ENCODE measurements around the gene RNF212B.
"Not testable (repeated sequence)": the region's sequence is repeated elsewhere in the genome, so short reads cannot be mapped to it uniquely, and the experiment has no call there.

The RNF212B gene, protein sequence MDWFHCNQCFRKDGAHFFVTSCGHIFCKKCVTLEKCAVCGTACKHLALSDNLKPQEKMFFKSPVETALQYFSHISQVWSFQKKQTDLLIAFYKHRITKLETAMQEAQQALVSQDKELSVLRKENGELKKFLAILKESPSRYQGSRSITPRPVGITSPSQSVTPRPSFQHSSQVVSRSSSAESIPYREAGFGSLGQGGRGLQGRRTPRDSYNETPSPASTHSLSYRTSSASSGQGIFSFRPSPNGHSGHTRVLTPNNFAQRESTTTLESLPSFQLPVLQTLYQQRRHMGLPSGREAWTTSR

DNA sequence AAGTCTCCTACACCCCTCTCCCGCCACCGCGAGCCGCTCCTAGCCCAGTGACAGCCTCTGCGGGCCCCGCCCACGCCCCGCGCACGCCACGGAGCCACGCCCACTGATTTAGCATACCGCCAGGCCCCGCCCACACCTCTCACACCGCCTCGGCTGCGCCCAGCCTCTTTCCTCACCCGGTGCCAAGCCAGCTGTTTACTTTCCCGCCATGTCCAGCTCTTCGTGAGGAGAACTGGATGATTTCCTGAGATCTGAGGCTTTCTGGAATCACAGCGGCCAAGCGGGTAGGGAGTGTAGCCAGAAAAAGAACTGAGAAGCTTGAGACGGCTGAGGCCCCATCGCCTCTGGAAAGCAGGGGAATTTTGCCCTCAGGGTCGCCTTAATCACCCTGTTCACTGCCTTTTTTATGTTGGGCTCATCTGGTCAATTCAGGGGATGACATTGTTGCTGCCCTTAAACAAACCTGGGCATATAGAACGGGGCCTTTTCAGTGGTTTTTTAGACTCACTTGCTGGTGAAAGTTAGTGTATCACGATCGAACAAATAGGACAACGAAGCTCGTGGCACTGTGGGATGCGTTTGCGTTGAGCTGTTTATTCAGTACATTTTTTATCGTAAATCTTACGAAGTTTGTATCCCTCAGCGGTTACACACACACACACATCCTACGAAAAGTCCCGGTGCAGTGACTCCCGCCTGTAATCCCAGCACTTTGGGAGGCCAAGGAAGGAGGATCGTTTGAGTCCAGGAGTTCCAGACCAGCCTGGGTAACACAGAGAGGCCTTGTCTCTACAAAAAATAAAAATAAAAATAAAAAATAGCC is at the start of gene RNF212B:
TSS of gene RNF212B (plus strand) at position 165 of the 823 bp plus-strand sequence. CDS start 2,410 bp downstream, outside the sequence.
- peak; percentile 75 for DNase-seq

DNA sequence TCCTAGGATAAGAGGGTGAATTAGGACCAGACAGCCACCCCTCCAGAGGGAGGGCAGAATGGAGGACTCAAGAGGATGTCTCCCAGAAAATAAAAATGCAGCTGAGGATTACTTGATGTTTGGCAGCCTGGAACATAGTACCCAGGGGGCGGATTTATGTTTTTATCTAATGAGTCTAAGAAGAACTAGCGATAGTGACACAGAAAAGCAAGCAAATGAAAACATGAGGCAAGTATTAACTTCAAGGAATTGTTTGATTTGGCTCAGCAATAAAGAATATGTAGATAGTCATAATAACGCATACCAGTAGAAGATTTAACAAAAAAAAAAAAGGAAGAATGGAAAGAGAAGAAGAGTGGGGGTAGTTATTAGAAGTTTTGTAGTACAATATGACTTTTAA is 44.3 kb upstream of the RNF212B start:
- DNase-seq: no peak

DNA sequence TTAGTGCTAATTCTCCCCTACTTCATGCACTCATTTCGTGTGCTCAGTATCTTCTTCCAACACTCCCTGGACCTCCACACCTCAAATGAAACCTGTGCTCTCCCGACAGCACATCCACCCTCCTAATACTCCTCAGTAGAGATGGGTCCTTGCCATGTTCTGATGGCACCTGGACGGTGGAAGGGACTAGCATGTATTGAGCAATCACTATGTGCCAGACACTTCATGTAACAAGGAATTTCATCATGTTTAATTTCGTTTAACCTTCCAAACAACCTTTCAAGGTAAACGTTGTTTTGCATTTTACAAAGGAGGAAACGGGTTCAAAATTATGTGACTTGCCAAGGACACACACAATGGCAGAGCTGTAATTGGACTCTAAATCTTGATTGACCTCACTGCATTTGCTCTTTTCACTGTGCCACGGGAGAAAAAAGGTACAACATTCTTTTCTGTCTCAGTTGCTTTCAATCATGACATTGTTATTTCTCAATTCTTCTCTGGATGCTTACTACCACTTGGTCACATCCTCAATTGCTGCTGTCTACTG is 42.1 kb upstream of the RNF212B start:
- DNase-seq: no peak

DNA sequence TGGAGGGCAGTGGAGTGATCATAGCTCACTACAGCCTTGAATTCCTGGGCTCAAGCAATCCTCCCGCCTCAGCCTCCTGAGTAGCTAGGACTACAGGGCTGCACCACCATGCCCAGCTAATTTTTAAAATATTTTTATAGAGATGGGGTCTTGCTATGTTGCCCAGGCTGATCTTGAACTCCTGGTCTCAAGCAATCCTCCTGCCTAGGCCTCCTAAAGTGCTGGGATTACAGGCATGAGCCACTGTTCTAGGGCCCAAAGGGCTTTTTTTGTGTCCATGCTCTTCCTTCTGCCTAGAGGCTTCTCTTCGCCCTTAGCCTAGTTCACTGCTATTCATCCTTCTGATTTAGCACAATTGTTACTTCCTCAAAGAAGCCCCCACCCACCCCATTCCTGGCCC is 41.2 kb upstream of the RNF212B start:
- DNase-seq: not testable (repeated sequence)

DNA sequence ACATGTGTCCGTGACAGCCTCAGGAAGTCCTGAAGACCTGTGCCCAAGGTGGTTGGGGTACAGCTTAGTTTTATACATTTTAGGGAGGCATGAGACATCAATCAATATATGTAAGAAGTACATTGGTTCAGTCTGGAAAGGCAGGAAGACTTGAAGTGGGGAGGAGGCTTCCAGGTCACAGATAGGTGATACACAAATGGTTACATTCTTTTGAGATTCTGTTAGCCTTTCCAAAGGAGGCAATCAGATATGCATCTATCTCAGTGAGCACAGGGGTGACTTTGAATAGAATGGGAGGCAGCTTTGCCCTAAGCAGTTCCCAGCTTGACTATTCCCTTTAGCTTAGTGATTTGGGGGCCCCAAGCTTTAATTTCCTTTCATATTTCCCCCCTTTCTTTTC is 38.6 kb upstream of the RNF212B start:
- DNase-seq: not testable (repeated sequence)

DNA sequence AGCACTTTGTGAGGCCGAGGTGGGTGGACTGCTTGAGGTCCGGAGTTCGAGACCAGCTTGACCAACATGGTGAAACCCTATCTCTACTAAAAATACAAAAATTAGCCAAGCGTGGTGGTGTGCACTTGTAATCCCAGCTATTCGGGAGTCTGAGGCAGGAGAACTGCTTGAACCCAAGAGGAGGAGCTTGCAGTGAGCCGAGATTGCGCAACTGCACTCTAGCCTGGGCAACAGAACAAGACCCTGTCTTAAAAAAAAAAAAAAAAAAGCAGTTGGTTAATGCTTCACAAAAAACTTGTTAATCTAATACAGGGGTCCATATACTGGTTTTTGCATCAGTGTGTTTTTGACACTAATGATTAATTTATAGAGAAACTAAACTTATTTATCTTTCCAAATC is 35.7 kb upstream of the RNF212B start:
- DNase-seq: no peak

DNA sequence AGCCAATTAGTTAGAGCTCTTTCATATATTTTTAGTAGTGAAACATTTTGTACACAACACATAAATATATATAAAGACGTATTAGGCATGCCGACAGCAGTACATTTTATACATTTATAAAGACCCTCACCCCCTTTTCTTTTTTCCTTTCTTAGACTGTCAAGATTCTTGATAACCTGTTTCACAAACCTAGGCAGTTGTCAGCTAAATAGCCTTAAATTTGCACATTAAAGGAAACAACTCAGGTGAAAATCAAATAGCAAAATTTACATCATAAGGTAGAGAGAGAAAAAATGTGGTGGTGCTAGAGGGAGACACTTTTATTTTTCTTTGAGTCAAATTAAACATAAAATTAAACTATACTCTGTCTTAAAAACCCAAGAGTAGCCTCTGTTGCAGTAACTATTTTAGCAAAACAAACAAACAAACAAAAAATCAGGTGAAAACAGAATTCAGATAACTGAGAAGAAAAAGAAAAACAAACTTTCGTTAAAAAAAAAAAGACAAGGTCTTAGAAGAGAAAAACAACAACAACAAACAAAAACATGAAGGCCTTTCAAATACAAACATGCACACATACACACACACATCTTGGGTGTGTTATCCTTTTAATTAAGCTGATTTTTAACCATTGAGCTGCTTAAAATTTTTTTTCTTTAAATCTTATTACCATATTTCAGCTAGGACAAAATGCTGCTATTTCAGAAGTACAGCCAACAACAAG is 31.2 kb upstream of the RNF212B start:
- DNase-seq: no peak

DNA sequence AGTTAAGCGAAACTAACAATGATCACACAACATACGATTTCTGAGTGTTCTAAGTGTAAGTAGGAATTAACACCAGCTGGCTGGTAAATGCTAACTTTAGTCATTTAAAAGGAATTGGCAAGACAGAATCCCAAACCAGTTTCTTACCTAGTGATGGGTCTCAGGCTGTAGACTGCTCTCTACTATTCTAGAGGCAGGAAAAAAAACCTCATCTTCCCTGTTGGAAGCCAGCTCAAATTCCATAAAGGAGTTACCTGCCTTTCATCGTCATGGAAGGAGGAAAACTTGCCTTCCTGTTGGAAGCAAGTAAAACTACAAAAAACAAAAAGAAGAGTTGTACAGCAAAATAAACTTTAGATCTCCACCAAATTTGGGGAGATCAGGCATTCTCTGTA is 30.6 kb upstream of the RNF212B start:
- no peak for DNase-seq

DNA sequence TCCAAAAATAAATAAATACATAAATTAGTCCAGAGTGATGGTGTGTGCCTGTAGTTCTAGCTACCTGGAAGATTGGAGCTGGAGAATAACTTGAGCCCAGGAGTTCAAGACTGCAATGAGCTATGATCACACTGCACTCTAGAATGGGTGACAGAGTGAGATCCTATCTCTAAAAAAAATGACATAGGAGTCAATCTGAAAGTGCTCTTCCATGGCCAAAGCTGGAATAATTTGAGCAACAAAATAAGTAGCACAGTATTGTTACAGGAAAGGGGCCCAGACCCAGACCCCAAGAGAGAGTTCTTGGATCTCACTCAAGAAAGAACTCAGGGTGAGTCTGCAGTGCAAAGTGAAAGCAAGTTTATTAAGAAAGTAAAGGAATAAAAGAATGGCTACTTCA is 29.4 kb upstream of the RNF212B start:
- no peak for DNase-seq

DNA sequence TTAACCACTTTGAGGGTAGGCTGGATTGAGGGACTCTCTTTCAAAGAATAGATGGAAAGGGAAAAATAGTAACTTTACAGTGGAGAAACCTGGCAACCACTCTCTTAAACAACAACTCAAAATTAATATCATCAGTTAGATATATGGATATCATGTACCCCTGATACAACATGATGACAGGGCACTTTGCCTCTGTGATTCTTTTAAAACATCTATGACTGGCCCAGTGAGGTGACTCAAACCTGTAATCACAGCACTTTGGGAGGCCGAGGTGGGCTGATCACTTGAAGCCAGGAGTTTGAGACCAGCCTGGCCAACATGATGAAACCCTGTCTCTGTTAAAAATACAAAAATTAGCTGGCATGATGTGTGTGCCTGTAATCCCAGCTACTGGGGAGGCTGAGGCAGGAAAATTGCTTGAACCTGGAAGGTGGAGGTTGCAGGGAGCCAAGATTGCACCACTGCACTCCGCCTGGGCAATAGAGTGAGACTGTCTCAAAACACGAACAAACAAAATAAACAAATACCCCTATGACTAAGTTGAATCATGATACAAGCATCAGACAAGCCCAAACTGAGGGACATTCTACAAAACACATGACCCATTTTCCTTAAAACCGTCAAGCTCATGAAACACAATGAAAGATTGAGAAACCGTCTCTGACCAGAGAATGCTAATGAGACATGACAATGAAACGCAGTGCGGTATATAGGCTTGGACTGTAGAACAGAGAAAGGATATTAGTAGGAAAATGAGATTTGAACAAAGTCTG is 27.9 kb upstream of the RNF212B start:
- DNase-seq: no peak

DNA sequence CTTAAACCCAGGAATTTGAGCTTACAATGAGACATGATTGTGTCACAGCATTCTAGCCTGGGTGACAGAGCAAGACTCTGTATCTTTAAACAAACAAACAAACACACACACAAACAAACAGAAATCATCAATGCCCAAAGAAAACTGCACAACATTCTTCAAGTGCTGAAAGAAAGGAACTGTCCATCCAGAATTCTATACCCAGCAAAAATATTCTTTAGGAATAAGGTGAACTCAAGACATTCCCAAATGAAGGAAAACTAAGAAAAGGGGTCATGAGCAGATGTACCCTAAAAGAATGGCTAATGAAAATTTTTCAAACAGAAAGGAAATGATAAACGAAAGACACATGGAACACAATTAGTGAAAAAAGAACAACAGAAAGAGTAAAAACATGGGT is 22.3 kb upstream of the RNF212B start:
- DNase-seq: no peak

DNA sequence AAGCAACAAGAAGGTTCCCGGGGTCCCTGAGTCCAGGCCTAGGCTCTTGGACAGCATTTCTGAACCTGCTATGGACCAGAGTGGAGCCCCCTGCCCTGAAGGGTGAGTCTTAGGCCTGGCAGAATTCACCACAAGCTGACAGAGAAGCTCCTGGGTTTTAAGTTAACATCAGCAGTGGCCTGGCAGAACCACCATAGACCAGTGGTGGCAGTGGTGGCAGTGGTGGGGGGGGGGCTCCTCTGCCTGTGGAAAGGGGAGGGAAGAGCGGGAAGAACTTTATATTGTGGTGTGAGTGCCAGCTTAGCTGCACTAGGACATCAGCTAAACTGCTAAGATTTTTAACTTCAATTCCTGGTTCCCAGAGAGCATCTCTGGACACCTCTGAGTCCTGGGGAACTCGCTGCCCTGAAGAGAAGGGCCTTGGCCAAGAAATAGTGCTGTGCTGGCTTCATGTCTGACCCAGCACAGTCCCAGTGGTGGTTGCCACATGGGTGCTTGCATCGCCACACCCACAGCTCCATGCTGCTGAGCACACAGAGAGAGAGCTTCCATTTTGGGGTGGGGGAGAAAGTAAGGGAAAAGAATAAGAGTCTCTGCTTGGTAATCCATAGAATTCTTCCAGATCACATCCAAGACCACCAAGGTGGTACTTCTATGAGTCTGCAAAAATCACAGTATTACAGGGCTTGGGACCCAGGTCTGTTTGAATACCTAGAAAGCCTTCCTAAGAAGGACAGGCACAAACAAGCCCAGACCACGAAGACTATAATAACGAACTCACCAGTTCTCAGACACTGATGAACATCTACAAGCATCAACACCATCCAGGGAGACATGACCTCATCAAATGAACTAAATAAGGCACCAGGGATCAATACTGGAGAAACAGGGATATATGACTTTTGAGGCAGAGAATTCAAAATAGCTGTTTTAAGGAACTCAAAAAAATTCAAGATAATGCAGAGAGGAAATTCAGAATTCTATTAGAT is 20.4 kb upstream of the RNF212B start:
- DNase-seq: no peak

DNA sequence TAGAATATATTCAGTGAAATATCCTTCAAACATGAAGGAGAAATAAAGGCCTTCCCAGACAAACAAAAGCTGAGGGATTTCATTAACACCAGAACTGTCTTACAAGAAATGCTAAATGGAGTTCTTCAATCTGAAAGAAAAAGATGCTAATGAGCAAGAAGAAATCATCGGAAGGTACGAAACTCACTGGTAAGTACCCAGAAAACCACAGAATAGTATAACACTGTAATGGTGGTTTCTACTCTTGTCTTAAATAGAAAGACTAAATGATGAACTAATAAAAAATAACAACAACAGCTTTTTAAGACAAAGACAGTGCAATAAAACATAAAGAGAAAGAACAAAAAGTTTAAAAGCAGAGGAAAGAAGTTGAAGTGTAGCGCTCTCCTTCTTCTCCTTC is 18.7 kb upstream of the RNF212B start:
- DNase-seq: no peak

DNA sequence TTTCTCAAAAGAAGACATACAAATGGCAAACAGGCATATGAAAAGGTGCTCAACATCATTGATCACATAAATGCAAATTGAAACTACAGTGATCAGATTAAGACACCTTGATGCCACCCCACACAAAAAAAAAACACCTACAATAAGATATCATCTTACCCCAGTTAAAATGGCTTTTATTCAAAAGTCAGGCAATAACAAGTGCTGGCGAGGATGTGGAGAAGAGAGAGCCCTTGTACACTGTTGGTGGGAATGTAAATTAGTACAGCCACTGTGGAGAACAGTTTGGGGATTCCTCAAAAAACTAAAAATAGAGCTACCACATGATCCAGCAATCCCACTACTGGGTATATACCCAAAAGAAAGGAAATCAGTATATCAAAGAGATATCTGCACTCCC is 12.8 kb upstream of the RNF212B start:
- DNase-seq: not testable (repeated sequence)

DNA sequence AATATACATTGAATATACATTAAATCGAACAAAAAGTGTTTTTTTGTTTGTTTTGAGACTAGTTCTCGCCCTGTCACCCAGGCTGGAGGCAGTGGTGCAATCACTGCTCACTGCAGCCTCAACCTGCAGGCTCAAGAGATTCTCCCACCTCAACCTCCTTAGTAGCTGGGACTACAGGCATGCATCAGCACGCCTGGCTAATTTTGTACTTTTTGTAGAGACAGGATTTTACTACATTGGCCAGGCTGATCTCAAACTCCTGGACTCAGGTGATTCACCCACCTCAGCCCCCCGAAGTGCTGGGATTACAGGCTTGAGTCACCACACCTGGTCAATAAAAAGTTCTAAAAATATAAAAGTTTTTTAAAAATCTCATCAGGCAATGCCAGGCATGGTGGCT is 10.2 kb upstream of the RNF212B start:
- DNase-seq: no peak

DNA sequence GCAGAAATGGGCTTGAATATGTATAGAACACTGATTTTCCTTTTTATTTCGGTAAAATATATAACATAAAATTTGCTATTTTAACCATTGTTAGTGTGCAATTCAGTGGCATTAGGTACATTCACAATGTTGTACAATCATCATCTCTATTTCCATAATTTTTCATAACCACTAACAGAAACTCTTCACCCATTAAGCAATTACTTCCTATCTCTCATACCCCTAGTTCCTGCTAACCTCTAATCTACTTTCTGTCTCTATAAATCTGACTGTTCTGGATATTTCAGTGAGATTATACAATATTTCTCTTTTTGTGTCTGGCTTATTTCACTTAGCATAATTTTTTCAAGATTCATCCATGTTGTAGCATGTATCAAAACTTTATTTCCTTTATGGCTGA is 8.9 kb upstream of the RNF212B start:
- no peak for DNase-seq

DNA sequence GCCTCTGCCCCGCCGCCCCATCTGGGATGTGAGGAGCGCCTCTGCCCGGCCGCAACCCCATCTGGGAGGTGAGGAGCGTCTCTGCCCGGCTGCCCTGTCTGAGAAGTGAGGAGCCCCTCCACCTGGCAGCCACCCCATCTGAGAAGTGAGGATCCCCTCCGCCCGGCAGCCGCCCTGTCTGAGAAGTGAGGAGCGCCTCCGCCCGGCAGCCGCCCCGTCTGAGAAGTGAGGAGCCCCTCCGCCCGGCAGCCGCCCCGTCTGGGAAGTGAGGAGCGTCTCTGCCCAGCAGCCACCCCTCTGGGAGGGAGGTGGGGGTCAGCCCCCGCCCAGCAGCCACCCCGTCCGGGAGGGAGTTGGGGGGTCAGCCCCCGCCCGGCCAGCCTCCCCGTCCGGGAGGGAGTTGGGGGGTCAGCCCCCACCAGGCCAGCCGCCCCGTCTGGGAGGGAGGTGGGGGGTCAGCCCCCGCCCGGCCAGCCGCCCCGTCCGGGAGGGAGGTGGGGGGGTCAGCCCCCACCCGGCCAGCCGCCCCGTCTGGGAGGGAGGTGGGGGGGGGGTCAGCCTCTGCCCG is 5.4 kb upstream of the RNF212B start:
- not testable (repeated sequence) for DNase-seq

DNA sequence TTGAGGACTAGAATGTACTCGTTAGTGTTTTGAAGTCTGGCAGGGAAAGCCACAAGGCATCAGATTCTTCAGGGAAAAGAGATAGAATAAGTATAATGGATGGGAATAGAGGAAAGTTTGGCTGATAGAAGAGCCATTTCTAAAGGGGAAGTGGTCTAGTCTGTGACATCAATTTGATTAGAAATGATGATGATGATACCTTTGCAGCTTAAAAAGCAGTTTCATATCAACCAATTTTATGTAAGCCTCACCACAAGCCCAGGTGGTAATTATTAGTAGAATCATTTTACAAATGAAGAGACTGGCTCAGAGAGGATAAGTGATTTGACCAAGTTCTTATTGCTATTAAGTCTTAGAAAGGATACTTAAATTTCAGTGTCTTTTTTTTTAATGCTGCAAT is 2.9 kb downstream of the RNF212B start:
- DNase-seq: no peak

DNA sequence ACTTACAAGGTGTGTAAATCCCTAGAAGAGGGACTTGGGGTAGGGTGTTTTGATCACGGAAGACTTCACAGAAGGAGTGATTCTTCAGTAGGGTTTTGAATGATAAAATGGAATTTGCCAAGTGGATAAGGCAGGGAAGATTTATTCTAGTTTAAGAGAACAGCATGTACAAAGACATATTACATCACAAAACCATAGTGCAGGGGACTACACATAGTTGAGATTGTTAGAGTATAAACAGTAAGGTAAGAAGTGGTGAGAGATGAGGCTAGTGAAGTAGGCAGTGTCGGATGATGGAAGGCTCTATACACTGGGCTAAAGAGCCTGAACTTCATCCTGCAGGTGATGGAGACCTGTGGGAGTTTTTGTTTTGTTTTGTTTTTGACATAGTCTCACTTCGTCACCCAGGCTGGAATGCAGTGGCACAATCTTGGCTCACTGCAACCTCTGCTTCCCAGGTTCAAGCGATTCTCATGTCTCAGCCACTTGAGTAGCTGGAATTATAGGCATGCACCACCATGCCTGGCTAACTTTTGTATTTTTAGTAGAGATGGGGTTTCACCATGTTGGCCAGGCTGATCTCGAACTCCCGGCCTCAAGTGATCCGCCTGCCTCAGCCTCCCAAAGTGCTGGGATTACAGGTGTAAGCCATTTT is 3.5 kb downstream of the RNF212B start:
- not testable (repeated sequence) for DNase-seq

DNA sequence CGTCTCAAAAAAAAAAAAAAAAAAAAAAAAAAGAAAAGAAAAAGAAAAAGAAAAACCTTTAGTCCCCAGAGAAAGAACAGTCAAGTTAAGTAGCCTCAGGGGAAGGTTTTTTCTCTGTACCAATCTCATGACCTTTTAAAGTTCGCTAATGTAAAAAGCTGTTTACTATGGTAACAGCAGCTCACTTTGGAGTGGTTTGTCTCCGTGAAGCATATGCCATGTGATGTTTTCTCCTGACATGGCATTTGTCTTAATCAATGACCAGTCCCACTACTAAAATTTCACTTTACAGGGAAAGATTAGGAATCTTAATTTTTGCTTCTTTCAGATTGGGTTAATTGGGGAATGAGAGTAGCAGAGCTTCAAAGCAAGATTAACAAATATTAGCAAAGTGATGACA is 4.3 kb downstream of the RNF212B start:
- DNase-seq: no peak

Measured in activated T-cell treated with anti-CD3 and anti-CD28 coated beads for 4 hours (primary cell).